HEK293 (cell line): Measurements from ENCODE around the gene RNU5B-1.

Experiments used
- CTCF ChIA-PET: fragments of 350-600 bp; formaldehyde crosslinking; extraction: SDS; loops from one replicate; lab custom pipeline; 2021; ENCODE audit warnings: antibody characterized with exemption; lab: Yijun Ruan, JAX
- POLR2A ChIA-PET: fragments of 300-600 bp; formaldehyde crosslinking; extraction: SDS; loops from one replicate; lab custom pipeline; 2020; ENCODE audit warnings: antibody characterized with exemption, inconsistent platforms; lab: Yijun Ruan, JAX
- H3K27ac ChIP-seq: fragments of 200-500 bp; sonication (Bioruptor generic); 2 replicates; pipeline ENCODE4 v1.5.1; 2014; ENCODE audit warnings: low read depth, low read length, control low read depth, inconsistent platforms; ENCODE audit errors: extremely low read depth
- H3K36me3 ChIP-seq, 2 experiments: fragments of 200-500 bp in 1 of 2; sonication (Bioruptor generic) in 1 of 2; 1 replicate in 1 of 2; 2 replicates in 1 of 2; pipeline ENCODE4 v1.5.1; 2014 to 2017; ENCODE audit warnings: inconsistent platforms in 2 of 2, low read length in 2 of 2; ENCODE audit not compliant: control insufficient read depth in 2 of 2, insufficient read depth in 1 of 2
- H3K4me1 ChIP-seq: fragments of 200-500 bp; sonication (Bioruptor generic); 2 replicates; pipeline ENCODE4 v1.5.1; 2014; ENCODE audit warnings: mild to moderate bottlenecking, low read length, inconsistent platforms; ENCODE audit not compliant: control insufficient read depth, insufficient read depth
- H3K4me3 ChIP-seq: 2 replicates; pipeline ENCODE4 v1.5.1; 2011; ENCODE audit warnings: low read depth, mild to moderate bottlenecking, control low read depth, low read length, moderate library complexity
- H3K9me3 ChIP-seq: fragments of 200-500 bp; sonication (Bioruptor generic); 2 replicates; pipeline ENCODE4 v1.5.1; 2014; ENCODE audit warnings: low read depth, low read length, inconsistent platforms; ENCODE audit not compliant: control insufficient read depth, insufficient read depth
- EGR2 ChIP-seq: fragments of 450-650 bp; formaldehyde crosslinking; IDR thresholded peaks from 2 replicates; pipeline ENCODE4 v1.5.1; 2016; ENCODE audit warnings: low read depth, missing biosample characterization, missing genetic modification characterization
- GLIS1 ChIP-seq: fragments of 450-650 bp; formaldehyde crosslinking; IDR thresholded peaks from 2 replicates; pipeline ENCODE4 v1.5.1; 2016; ENCODE audit warnings: missing biosample characterization, missing genetic modification characterization
- INSM2 ChIP-seq: fragments of 450-650 bp; formaldehyde crosslinking; IDR thresholded peaks from 2 replicates; pipeline ENCODE4 v1.5.1; 2016; ENCODE audit warnings: missing biosample characterization, missing genetic modification characterization
- KLF17 ChIP-seq: fragments of 450-650 bp; formaldehyde crosslinking; IDR thresholded peaks from 2 replicates; pipeline ENCODE4 v1.5.1; 2016; ENCODE audit warnings: missing biosample characterization, missing genetic modification characterization
- YY2 ChIP-seq: fragments of 450-650 bp; formaldehyde crosslinking; IDR thresholded peaks from 2 replicates; pipeline ENCODE4 v1.5.1; 2016; ENCODE audit warnings: missing biosample characterization, missing genetic modification characterization
- ZBTB48 ChIP-seq: fragments of 450-650 bp; formaldehyde crosslinking; IDR thresholded peaks from 2 replicates; pipeline ENCODE4 v1.5.1; 2016; ENCODE audit warnings: missing biosample characterization, missing genetic modification characterization
- ZBTB7A ChIP-seq: fragments of 450-650 bp; formaldehyde crosslinking; IDR thresholded peaks from 2 replicates; pipeline ENCODE4 v1.5.1; 2016; ENCODE audit warnings: low read depth, missing biosample characterization, missing genetic modification characterization
- ZFP37 ChIP-seq: fragments of 450-650 bp; formaldehyde crosslinking; IDR thresholded peaks from 2 replicates; pipeline ENCODE4 v1.5.1; 2016; ENCODE audit warnings: missing biosample characterization, missing genetic modification characterization
- ZNF2 ChIP-seq: fragments of 450-650 bp; formaldehyde crosslinking; IDR thresholded peaks from 2 replicates; pipeline ENCODE4 v1.5.1; 2016; ENCODE audit warnings: missing biosample characterization, missing genetic modification characterization
- ZNF211 ChIP-seq: fragments of 450-650 bp; formaldehyde crosslinking; IDR thresholded peaks from 2 replicates; pipeline ENCODE4 v1.5.1; 2016; ENCODE audit warnings: low read depth, missing biosample characterization, missing genetic modification characterization
- ZNF214 ChIP-seq: fragments of 450-650 bp; formaldehyde crosslinking; IDR thresholded peaks from 2 replicates; pipeline ENCODE4 v1.5.1; 2017; ENCODE audit warnings: missing biosample characterization, mild to moderate bottlenecking, missing genetic modification characterization, borderline replicate concordance
- ZNF350 ChIP-seq: fragments of 450-650 bp; formaldehyde crosslinking; IDR thresholded peaks from 2 replicates; pipeline ENCODE4 v1.5.0; 2017; ENCODE audit warnings: missing biosample characterization, mild to moderate bottlenecking, missing genetic modification characterization
- ZNF394 ChIP-seq: fragments of 450-650 bp; formaldehyde crosslinking; IDR thresholded peaks from 2 replicates; pipeline ENCODE4 v1.5.1; 2016; ENCODE audit warnings: missing biosample characterization, missing genetic modification characterization, mild to moderate bottlenecking, moderate library complexity, borderline replicate concordance
- ZNF548 ChIP-seq: fragments of 450-650 bp; formaldehyde crosslinking; IDR thresholded peaks from 2 replicates; pipeline ENCODE4 v1.5.1; 2016; ENCODE audit warnings: missing biosample characterization, missing genetic modification characterization
- ZNF660 ChIP-seq: fragments of 450-650 bp; IDR thresholded peaks from 2 replicates; pipeline ENCODE4 v1.5.1; 2018; ENCODE audit warnings: missing biosample characterization, mild to moderate bottlenecking, missing genetic modification characterization
- ZNF704 ChIP-seq: fragments of 450-650 bp; formaldehyde crosslinking; IDR thresholded peaks from 2 replicates; pipeline ENCODE4 v1.5.1; 2016; ENCODE audit warnings: missing biosample characterization, missing genetic modification characterization
- ZNF76 ChIP-seq: fragments of 450-650 bp; formaldehyde crosslinking; IDR thresholded peaks from 2 replicates; pipeline ENCODE4; 2016; ENCODE audit warnings: low read depth, missing biosample characterization, missing genetic modification characterization, borderline replicate concordance
- ZNF768 ChIP-seq: fragments of 450-650 bp; formaldehyde crosslinking; IDR thresholded peaks from 2 replicates; pipeline ENCODE4 v1.5.1; 2018; ENCODE audit warnings: missing biosample characterization, mild to moderate bottlenecking, missing genetic modification characterization
- ZSCAN16 ChIP-seq: fragments of 450-650 bp; formaldehyde crosslinking; IDR thresholded peaks from 2 replicates; pipeline ENCODE4 v1.5.1; 2016; ENCODE audit warnings: missing biosample characterization, missing genetic modification characterization
- ZXDB ChIP-seq: fragments of 450-650 bp; formaldehyde crosslinking; IDR thresholded peaks from 2 replicates; pipeline ENCODE4 v1.5.1; 2016; ENCODE audit warnings: missing biosample characterization, missing genetic modification characterization
- TF ChIP-seq, protein P1 (sequence below): fragments of 450-650 bp; formaldehyde crosslinking; IDR thresholded peaks from 2 replicates; pipeline ENCODE4 v1.5.1; 2017; ENCODE audit warnings: missing biosample characterization, mild to moderate bottlenecking, missing genetic modification characterization, moderate library complexity
- TF ChIP-seq, protein P2 (sequence below): fragments of 450-650 bp; formaldehyde crosslinking; conservative IDR thresholded peaks from 2 replicates; pipeline ENCODE4 v1.5.1; 2016; ENCODE audit warnings: low read depth, missing biosample characterization, missing genetic modification characterization
- TF ChIP-seq, protein P3 (sequence below): fragments of 450-650 bp; formaldehyde crosslinking; IDR thresholded peaks from 2 replicates; pipeline ENCODE4 v1.5.1; 2017; ENCODE audit warnings: missing biosample characterization, missing genetic modification characterization
- TF ChIP-seq, protein P4 (sequence below): fragments of 450-650 bp; formaldehyde crosslinking; IDR thresholded peaks from 2 replicates; pipeline ENCODE4 v1.5.1; 2016; ENCODE audit warnings: missing biosample characterization, missing genetic modification characterization

RNU5B-1 gene

GRCh38 chr15:65304381-65305149 lies at the start of gene RNU5B-1:
Gene RNU5B-1, plus strand, starts transcription at chr15:65304677.
- no peaks in the 10 kb centered on the region for H3K9me3 ChIP-seq
- ChIA-PET POLR2A (interaction anchor here (0.5 to 2.9 kb wide), 36 partner anchors 8 to 565 kb away, joined by 3 to 73 read pairs (median 5); partner anchors contain the start of genes CLPX, DENND4A, HACD3 and IGDCC3), CTCF (interaction anchor here (0.6 to 1.4 kb wide), 6 partner anchors 15 to 445 kb away, joined by 3 to 6 read pairs (median 4); partner anchors contain the start of gene PARP16)
- H3K36me3 ChIP-seq, result no peaks in the 10 kb centered on the region
- peak within 1 kb of the TSS; percentile 83 for H3K27ac ChIP-seq
- H3K4me3 ChIP-seq, result peak within 1 kb of the TSS; percentile 41
- H3K4me1 ChIP-seq, result peaks cover 8% of the 10 kb centered on the region; the same call in 1 of the 2 replicates
- no peak for TF ChIP-seq ZNF350 (tag by site-specific recombination)
- TF ChIP-seq, protein P1, sequence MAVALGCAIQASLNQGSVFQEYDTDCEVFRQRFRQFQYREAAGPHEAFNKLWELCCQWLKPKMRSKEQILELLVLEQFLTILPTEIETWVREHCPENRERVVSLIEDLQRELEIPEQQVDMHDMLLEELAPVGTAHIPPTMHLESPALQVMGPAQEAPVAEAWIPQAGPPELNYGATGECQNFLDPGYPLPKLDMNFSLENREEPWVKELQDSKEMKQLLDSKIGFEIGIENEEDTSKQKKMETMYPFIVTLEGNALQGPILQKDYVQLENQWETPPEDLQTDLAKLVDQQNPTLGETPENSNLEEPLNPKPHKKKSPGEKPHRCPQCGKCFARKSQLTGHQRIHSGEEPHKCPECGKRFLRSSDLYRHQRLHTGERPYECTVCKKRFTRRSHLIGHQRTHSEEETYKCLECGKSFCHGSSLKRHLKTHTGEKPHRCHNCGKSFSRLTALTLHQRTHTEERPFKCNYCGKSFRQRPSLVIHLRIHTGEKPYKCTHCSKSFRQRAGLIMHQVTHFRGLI (tag by site-specific recombination), result peak; percentile 83; the same call in 1 of the 2 replicates
- TF ChIP-seq ZNF660, result peak; percentile 94
- TF ChIP-seq, protein P2, sequence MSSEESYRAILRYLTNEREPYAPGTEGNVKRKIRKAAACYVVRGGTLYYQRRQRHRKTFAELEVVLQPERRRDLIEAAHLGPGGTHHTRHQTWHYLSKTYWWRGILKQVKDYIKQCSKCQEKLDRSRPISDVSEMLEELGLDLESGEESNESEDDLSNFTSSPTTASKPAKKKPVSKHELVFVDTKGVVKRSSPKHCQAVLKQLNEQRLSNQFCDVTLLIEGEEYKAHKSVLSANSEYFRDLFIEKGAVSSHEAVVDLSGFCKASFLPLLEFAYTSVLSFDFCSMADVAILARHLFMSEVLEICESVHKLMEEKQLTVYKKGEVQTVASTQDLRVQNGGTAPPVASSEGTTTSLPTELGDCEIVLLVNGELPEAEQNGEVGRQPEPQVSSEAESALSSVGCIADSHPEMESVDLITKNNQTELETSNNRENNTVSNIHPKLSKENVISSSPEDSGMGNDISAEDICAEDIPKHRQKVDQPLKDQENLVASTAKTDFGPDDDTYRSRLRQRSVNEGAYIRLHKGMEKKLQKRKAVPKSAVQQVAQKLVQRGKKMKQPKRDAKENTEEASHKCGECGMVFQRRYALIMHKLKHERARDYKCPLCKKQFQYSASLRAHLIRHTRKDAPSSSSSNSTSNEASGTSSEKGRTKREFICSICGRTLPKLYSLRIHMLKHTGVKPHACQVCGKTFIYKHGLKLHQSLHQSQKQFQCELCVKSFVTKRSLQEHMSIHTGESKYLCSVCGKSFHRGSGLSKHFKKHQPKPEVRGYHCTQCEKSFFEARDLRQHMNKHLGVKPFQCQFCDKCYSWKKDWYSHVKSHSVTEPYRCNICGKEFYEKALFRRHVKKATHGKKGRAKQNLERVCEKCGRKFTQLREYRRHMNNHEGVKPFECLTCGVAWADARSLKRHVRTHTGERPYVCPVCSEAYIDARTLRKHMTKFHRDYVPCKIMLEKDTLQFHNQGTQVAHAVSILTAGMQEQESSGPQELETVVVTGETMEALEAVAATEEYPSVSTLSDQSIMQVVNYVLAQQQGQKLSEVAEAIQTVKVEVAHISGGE (tag by site-specific recombination), result no peak; the same call in 1 of the 2 replicates
- no peak for TF ChIP-seq ZNF211 (tag by site-specific recombination)
- TF ChIP-seq ZNF548 (tag by site-specific recombination), result no peak
- peak; percentile 70; the same call in 1 of the 2 replicates for TF ChIP-seq INSM2 (tag by site-specific recombination)
- TF ChIP-seq ZNF76 (tag by site-specific recombination), result peak; percentile 97
- 0 out of 2 replicates have a peak, but pooled peaks have one; percentile 25 for TF ChIP-seq GLIS1 (tag by site-specific recombination)
- peak; percentile 83 for TF ChIP-seq ZNF2 (tag by site-specific recombination)
- TF ChIP-seq ZFP37, result peak; percentile 93
- peak; percentile 41; the same call in 1 of the 2 replicates for TF ChIP-seq EGR2
- peak; percentile 91 for TF ChIP-seq ZXDB (tag by site-specific recombination)
- TF ChIP-seq ZNF704 (tag by site-specific recombination), result no peak
- TF ChIP-seq ZBTB7A (tag by site-specific recombination), result 0 out of 2 replicates have a peak, but pooled peaks have one; percentile 17
- peak; percentile 6; the same call in 1 of the 2 replicates for TF ChIP-seq ZBTB48
- peak; percentile 50; the same call in 1 of the 2 replicates for TF ChIP-seq KLF17 (tag by site-specific recombination)
- no peak for TF ChIP-seq ZNF214 (tag by site-specific recombination)
- peak; percentile 88; the same call in 1 of the 2 replicates for TF ChIP-seq ZNF394 (tag by site-specific recombination)
- peak; percentile 50; the same call in 1 of the 2 replicates for TF ChIP-seq ZSCAN16 (tag by site-specific recombination)
- TF ChIP-seq, protein P3, sequence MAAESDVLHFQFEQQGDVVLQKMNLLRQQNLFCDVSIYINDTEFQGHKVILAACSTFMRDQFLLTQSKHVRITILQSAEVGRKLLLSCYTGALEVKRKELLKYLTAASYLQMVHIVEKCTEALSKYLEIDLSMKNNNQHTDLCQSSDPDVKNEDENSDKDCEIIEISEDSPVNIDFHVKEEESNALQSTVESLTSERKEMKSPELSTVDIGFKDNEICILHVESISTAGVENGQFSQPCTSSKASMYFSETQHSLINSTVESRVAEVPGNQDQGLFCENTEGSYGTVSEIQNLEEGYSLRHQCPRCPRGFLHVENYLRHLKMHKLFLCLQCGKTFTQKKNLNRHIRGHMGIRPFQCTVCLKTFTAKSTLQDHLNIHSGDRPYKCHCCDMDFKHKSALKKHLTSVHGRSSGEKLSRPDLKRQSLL (tag by site-specific recombination), result peak; percentile 43; the same call in 1 of the 2 replicates
- TF ChIP-seq YY2 (tag by site-specific recombination), result peak; percentile 53; the same call in 1 of the 2 replicates
- TF ChIP-seq ZNF768 (tag by site-specific recombination), result peak; percentile 79; the same call in 1 of the 2 replicates
- TF ChIP-seq, protein P4, sequence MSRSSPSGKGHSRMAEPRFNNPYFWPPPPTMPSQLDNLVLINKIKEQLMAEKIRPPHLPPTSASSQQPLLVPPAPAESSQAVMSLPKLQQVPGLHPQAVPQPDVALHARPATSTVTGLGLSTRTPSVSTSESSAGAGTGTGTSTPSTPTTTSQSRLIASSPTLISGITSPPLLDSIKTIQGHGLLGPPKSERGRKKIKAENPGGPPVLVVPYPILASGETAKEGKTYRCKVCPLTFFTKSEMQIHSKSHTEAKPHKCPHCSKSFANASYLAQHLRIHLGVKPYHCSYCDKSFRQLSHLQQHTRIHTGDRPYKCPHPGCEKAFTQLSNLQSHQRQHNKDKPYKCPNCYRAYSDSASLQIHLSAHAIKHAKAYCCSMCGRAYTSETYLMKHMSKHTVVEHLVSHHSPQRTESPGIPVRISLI, result peak; percentile 95
